Measurements from ENCODE around the gene RFC2. TPM values are rescaled to one million over a fixed set of nuclear protein-coding genes. Genes with fewer than 3 reads are reported as not detected.

Gene RFC2
- total RNA-seq, 1 experiment from 2014 or later: 73.6 TPM

- Histone ChIP-seq H3K14ac (ENCODE audit: insufficient read depth, low read length) (no peak overlapping the region), H3K9me3 (ENCODE audit: control insufficient read depth, low read depth, low read length) (no peaks in the 10 kb centered on the region), H3K18ac (ENCODE audit: insufficient read length, low read depth, low read length) (no peak overlapping the region), H2BK5ac (ENCODE audit: insufficient read length, low read length) (no peak overlapping the region), H2AFZ (ENCODE audit: low read length) (no peak overlapping the region), H2BK120ac (ENCODE audit: low read depth, low read length, poor library complexity, severe bottlenecking) (no peak overlapping the region), H3K56ac (ENCODE audit: insufficient read length, low read depth, low read length) (no peak overlapping the region), H3K27ac (ENCODE audit: insufficient read length, low read depth, low read length) (no peak overlapping the region), H4K20me1 (ENCODE audit: control insufficient read depth, insufficient read depth, insufficient read length) (no peaks in the 10 kb centered on the region), H3K23ac (ENCODE audit: insufficient read length, low read depth, low read length) (no peak overlapping the region), H3K79me2 (ENCODE audit: insufficient read depth, low read length) (no peaks in the 10 kb centered on the region), H3K4me2 (ENCODE audit: insufficient read depth, insufficient read length, low read length) (no peak overlapping the region), H3K79me1 (ENCODE audit: insufficient read depth, low read depth, low read length, poor library complexity, severe bottlenecking) (no peaks in the 10 kb centered on the region), H2BK20ac (ENCODE audit: low read depth, low read length, poor library complexity, severe bottlenecking) (no peak overlapping the region), H4K5ac (ENCODE audit: insufficient read length, low read depth, low read length) (no peak overlapping the region), H3K9ac (ENCODE audit: extremely low read depth, insufficient read length, low read length) (no peak overlapping the region), H3K27me3 (ENCODE audit: insufficient read depth, low read length) (no peaks in the 10 kb centered on the region), H3K4me1 (ENCODE audit: insufficient read depth, low read length) (no peaks in the 10 kb centered on the region; the same call in 1 of the 2 replicates), H4K8ac (replicated peaks; ENCODE audit: insufficient read length, low read depth, low read length) (no peak overlapping the region), H3K4ac (ENCODE audit: low read depth, low read length) (no peak overlapping the region), H2BK15ac (ENCODE audit: low read depth, low read length) (no peak overlapping the region), H2BK12ac (ENCODE audit: insufficient read length, low read depth, low read length) (no peak overlapping the region), H4K91ac (ENCODE audit: insufficient read length, low read depth, low read length) (no peak overlapping the region), H3T11ph (ENCODE audit: low read length) (no peak overlapping the region), H2AK5ac (ENCODE audit: insufficient read length, low read length) (no peak overlapping the region), H3K23me2 (ENCODE audit: insufficient read length, low read depth, low read length, poor library complexity, severe bottlenecking) (no peaks in the 10 kb centered on the region)
- WGBS (ENCODE audit: extremely low coverage, insufficient read length, low lambda C conversion rate): no CpG with 5 or more reads among the region's 6 CpGs
- Mint-ChIP-seq H3K27ac (peak overlapping the region in 2 of 3 experiments; percentile 72 to 87; a peak in 2 of 7 replicates), H3K4me1 (peaks cover 8 to 17% of the 10 kb centered on the region in 2 experiments), H3K36me3 (ENCODE audit: insufficient read depth in 1 of 3, low read depth in 3 of 3) (no peaks in the 10 kb centered on the region), H3K27me3 (ENCODE audit: low read depth) (peaks cover 9% of the 10 kb centered on the region), H3K9me3 (no peaks in the 10 kb centered on the region; a peak in 1 of 5 replicates), H3K4me3 (peak overlapping the region in 1 of 2 experiments; percentile 69; a peak in 3 of 5 replicates)
- DNase-seq: no peak
- TF ChIP-seq, protein P1, sequence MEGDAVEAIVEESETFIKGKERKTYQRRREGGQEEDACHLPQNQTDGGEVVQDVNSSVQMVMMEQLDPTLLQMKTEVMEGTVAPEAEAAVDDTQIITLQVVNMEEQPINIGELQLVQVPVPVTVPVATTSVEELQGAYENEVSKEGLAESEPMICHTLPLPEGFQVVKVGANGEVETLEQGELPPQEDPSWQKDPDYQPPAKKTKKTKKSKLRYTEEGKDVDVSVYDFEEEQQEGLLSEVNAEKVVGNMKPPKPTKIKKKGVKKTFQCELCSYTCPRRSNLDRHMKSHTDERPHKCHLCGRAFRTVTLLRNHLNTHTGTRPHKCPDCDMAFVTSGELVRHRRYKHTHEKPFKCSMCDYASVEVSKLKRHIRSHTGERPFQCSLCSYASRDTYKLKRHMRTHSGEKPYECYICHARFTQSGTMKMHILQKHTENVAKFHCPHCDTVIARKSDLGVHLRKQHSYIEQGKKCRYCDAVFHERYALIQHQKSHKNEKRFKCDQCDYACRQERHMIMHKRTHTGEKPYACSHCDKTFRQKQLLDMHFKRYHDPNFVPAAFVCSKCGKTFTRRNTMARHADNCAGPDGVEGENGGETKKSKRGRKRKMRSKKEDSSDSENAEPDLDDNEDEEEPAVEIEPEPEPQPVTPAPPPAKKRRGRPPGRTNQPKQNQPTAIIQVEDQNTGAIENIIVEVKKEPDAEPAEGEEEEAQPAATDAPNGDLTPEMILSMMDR (conservative IDR thresholded peaks at IDR 0.05): no peak
These were observed 17.5 kb upstream of the RFC2 start for GRCh38 chr7:74271742-74272141.

All from H9 (cell line).